IPS-20b (cell line): ENCODE data around the gene DRC3.

Experiments
- H3K27ac ChIP-seq: one replicate; pipeline ENCODE4 v1.5.1; 2013; ENCODE audit warnings: low read length
- H3K27me3 ChIP-seq: 2 replicates; pipeline ENCODE4 v1.6.1; 2013; ENCODE audit warnings: mild to moderate bottlenecking, low read length, inconsistent platforms; ENCODE audit not compliant: insufficient read depth
- H3K36me3 ChIP-seq: 2 replicates; pipeline ENCODE4 v1.6.1; 2013; ENCODE audit warnings: low read depth, mild to moderate bottlenecking, inconsistent platforms, low read length, moderate library complexity; ENCODE audit not compliant: insufficient read depth
- H3K4me1 ChIP-seq: 2 replicates; pipeline ENCODE4 v1.6.1; 2013; ENCODE audit warnings: mild to moderate bottlenecking, control low read depth, inconsistent platforms, low read length, moderate library complexity; ENCODE audit not compliant: insufficient read depth
- H3K4me3 ChIP-seq: 2 replicates; pipeline ENCODE4 v1.5.1; 2013; ENCODE audit warnings: mild to moderate bottlenecking, low read length, inconsistent platforms
- H3K9ac ChIP-seq: 2 replicates; pipeline ENCODE4 v1.6.1; 2013; ENCODE audit warnings: low read depth, mild to moderate bottlenecking, inconsistent platforms, low read length, moderate library complexity
- H3K9me3 ChIP-seq: 2 replicates; pipeline ENCODE4 v1.6.1; 2013; ENCODE audit warnings: mild to moderate bottlenecking, low read depth, low read length, inconsistent platforms; ENCODE audit not compliant: insufficient read depth

The DRC3 gene, protein sequence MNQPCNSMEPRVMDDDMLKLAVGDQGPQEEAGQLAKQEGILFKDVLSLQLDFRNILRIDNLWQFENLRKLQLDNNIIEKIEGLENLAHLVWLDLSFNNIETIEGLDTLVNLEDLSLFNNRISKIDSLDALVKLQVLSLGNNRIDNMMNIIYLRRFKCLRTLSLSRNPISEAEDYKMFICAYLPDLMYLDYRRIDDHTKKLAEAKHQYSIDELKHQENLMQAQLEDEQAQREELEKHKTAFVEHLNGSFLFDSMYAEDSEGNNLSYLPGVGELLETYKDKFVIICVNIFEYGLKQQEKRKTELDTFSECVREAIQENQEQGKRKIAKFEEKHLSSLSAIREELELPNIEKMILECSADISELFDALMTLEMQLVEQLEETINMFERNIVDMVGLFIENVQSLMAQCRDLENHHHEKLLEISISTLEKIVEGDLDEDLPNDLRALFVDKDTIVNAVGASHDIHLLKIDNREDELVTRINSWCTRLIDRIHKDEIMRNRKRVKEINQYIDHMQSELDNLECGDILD

DNA sequence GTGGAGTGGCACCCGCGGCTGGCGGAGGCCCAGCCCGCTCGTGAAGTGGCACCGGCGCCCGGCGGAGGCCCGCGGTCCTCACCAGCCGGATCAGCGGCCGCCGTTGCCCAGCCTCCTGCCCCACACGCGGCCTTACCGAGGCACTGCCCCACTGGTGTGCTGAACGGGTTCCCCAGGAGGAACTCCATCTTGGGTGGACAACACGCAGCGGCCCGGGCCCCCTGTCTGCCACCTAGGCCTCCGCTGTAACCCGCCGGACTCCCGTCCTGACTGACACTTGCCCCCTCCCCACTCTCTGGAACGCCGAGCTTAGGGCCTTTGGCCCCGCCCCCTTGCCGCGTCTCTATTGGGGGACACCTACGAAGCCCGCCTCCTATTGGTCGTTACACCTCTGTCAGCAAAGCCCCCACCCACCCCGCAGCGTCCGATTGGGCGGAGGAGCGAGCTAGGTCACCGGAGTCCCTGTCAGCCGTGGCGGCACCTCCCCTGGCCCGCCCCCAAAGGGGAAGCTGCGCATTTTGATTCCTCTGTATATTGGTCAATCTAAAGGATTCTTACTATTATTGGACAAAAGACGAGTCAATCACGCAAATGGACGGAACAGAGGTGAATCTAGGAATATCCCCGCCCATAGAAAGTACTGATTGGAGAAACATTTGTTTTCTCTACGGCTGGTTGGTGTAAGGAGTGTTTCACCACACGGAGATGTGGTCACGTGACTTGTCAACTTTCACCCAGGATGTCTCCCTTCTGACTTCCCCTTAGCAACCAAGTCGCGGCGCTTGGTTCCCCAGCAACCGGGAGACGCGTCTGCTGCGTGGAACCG lies at the start of gene DRC3, which contains the start of gene TOM1L2:
TSS of gene DRC3 (plus strand) at position 737 of the 826 bp plus-strand sequence. CDS start 4,737 bp downstream, outside the sequence.
TSS of gene TOM1L2 (minus strand) at position 275 of the 826 bp plus-strand sequence. CDS start at position 188, 87 bp downstream.
- Histone ChIP-seq H3K27ac (no peak within 1 kb of the TSS), H3K27me3 (no peaks in the 10 kb centered on the region), H3K36me3 (no peaks in the 10 kb centered on the region), H3K4me1 (0 out of 2 replicates have a peak, but pooled peaks cover 3% of the 10 kb centered on the region), H3K9me3 (no peaks in the 10 kb centered on the region), H3K4me3 (peak within 1 kb of the TSS; percentile 78), H3K9ac (no peak within 1 kb of the TSS; the same call in 1 of the 2 replicates)

DNA sequence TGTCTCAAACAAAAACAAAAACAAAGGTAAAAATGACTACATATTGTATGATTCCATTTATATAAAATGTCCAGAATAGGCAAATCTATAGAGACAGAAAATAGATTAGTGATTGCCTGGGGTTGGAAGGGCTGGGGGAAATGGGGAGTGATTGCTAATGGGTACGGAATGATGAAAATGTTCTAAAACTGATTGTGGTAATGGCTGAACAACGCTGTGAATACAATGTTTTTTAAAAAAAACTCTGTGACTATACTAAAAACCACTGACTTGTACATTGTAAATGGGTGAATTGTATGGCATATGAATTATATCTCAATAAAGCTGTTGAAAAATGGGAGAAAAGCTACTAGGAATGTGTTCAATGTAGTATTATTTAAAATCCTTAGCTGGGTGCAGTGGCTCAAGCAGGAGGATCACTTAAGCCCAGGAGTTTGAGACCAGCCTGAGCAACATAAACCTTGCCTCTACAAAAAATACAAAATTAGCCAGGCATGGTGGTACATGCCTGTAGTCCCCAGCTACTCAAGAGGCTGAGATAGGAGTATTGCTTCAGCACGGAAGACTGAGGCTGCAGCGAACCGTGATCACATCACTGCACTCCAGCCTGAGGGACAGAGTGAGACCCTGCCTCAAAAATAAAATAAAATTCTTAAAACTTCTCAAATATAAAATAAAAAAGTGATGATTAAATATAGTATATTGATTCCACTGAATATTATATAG lies 48.4 kb upstream of the DRC3 start:
- H3K27ac ChIP-seq, result no peak overlapping the region
- H3K9ac ChIP-seq, result no peak overlapping the region
- no peak overlapping the region for H3K4me3 ChIP-seq
- H3K36me3 ChIP-seq, result no peaks in the 10 kb centered on the region
- H3K4me1 ChIP-seq, result peaks cover 34% of the 10 kb centered on the region
- H3K9me3 ChIP-seq, result no peaks in the 10 kb centered on the region
- H3K27me3 ChIP-seq, result no peaks in the 10 kb centered on the region

DNA sequence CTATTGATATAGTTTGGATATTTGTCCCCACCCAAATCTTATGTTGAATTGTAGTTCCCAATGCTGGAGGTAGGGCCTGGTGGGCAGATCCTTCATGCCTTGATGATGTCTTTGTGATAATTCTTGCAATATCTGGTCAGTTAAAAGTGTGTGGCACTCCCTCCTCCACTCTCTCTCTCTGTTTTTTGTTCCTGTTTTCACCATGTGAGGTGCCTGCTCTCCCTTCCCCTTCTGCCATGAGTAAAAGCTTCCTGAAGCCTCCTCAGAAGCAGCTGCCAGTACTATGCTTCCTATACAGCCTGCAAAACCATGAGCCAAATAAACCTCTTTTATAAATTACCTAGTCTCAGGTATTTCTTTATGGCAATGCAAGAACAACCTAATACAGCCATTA lies 47.8 kb upstream of the DRC3 start:
- no peak overlapping the region for H3K4me3 ChIP-seq
- no peak overlapping the region for H3K27ac ChIP-seq
- H3K9ac ChIP-seq, result no peak overlapping the region
- no peaks in the 10 kb centered on the region for H3K9me3 ChIP-seq
- H3K4me1 ChIP-seq, result peaks cover 28% of the 10 kb centered on the region
- H3K27me3 ChIP-seq, result no peaks in the 10 kb centered on the region
- H3K36me3 ChIP-seq, result no peaks in the 10 kb centered on the region

DNA sequence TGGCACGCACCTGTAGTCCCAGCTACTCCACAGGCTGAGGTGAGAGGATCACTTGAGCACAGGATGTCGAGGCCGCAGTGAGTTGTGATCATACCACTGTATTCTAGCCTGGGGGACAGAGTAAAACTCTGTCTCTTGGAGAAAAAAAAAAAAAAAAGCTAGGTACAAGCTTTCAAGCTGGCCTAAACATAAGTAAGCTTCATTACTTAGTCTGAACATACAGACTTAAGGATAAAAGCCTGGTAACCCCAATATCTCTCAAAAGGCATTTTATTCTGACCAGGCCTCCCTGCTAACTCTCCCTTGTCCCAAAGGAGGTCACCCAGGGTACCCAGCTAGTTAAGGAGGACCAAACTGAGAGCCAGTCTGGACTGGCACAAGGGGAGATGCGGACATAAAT lies 46.6 kb upstream of the DRC3 start:
- Histone ChIP-seq H3K36me3 (no peaks in the 10 kb centered on the region), H3K4me1 (peaks cover 25% of the 10 kb centered on the region), H3K27me3 (no peaks in the 10 kb centered on the region), H3K9ac (no peak overlapping the region), H3K4me3 (no peak overlapping the region), H3K27ac (no peak overlapping the region), H3K9me3 (no peaks in the 10 kb centered on the region)

DNA sequence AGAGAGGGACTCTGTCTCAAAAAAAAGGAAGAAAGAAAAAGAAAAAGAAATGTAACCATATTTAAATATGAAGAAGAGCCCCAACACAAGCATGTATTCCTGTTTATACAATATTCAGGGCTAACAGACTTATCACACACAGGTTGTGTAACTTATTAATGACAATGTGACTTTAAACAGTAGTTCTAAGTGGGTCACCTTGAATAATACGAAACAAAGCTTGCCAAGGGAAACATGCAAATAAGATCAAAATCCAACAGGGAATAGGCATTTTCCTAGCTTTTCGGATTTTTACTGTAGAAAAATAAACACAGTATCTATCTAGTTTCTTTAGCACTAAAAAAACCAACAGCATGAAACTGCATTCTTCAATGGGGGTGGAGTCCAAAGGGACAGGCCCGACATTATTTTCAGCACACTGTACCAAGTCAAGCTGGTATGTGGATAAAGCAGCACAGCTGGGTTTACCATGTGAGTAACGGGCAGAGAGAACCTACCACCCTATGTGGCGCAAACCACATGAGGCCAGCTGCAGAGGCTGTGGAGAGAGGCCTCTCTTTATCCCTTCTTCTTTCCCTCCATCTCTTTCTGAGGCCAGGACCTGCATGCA lies 45.7 kb upstream of the DRC3 start:
- no peaks in the 10 kb centered on the region for H3K36me3 ChIP-seq
- peaks cover 20% of the 10 kb centered on the region for H3K4me1 ChIP-seq
- H3K9ac ChIP-seq, result no peak overlapping the region
- H3K9me3 ChIP-seq, result no peaks in the 10 kb centered on the region
- H3K4me3 ChIP-seq, result no peak overlapping the region
- H3K27me3 ChIP-seq, result no peaks in the 10 kb centered on the region
- H3K27ac ChIP-seq, result no peak overlapping the region

DNA sequence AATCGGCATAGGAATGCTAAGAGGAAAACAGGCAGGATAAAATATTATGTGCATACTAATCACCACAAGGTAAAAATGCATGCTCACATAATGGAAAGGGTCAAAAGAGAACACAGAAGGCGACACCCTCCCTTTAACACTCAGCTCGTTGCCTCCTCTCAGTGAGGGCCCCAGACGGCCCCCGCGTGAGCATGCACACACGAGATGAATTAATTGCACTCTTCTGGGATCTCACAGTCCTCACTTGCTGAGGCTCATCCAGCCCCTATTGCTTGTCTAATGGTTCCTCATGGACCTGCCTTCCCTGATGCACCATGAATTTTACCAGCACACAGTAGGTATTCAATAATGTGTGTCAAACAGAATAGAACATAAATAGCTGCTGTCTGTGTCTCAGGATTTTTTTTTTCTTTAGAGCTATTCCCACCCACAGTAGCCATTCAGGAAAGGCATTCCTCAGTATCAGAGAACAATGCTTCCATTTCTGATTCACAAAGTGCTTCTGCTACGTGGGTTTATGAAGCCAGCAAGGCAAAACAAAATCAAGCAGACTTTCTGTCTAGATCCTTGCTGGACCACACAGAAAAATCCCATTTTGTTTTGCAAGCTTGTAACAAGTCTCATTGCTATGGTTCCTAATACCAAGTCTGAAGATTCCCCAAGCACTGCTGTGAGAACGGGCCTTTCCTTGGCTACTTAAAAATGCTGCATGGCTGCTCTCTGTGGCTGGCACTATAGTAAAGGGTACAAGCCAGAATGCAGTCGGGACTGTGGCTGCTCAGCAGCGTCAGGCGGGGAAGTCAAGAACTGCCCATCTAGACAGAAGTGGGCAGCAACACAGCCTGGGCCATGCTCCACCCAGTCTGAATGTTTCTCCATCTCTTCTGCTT lies 44.0 kb upstream of the DRC3 start:
- H3K4me3 ChIP-seq, result no peak overlapping the region
- no peak overlapping the region for H3K27ac ChIP-seq
- H3K9me3 ChIP-seq, result no peaks in the 10 kb centered on the region
- H3K36me3 ChIP-seq, result no peaks in the 10 kb centered on the region
- H3K9ac ChIP-seq, result no peak overlapping the region
- peaks cover 11% of the 10 kb centered on the region for H3K4me1 ChIP-seq
- H3K27me3 ChIP-seq, result no peaks in the 10 kb centered on the region

DNA sequence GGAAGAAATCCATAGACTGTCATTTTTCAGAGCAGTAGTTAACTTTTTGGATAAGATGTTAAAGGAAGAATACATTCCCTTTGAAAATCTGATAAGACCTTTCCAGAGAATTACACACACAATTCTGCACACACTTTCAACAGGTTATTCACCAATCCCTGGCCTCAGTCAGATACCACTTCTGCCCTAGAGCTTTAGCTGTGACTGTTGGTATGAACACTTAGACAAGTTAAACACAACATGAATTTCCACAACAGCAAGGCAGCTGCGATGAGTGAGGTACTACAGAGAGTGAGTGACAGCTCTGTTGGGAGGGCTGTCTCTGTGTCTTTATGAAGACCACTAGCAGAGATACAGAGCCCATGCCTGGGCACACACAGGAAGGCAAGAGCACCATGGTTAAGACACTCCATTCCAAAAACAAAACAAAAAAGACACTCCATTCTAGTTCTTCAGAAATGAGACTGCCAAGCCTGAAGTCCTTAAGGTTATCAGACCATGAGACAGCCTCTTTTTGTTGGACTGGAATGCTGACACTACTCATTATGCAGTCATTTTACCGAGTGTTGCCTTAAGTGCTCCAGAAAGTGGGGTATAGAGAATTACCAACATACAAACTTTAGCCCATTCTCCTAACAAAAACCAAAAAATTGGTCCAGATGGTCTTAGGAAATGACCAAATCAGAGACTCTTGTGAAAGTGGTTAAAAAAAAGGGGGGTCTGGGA lies 42.8 kb upstream of the DRC3 start:
- Histone ChIP-seq H3K36me3 (no peaks in the 10 kb centered on the region), H3K4me1 (peaks cover 11% of the 10 kb centered on the region), H3K4me3 (no peak overlapping the region), H3K27ac (no peak overlapping the region), H3K9ac (no peak overlapping the region), H3K27me3 (no peaks in the 10 kb centered on the region), H3K9me3 (no peaks in the 10 kb centered on the region)

DNA sequence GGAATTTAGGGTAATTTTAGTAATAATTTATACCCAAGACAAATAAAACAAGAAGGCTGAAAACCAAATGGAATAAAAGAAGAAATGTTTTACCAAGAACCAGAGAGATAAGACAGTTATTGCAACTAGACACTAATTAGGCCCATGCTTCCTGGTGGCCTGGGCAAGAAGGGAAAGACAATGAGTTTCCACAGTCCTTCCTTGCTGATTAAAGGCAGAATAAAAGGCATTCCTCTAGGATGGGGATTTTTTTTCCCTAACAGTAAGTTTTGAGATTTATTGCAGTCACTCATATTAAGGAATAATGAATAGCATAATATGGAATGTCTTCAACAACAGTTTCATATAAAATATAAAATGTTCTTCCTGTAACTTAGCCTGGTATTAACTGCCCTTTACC lies 42.0 kb upstream of the DRC3 start:
- H3K9ac ChIP-seq, result no peak overlapping the region
- no peaks in the 10 kb centered on the region for H3K36me3 ChIP-seq
- H3K9me3 ChIP-seq, result no peaks in the 10 kb centered on the region
- H3K4me1 ChIP-seq, result peaks cover 11% of the 10 kb centered on the region
- no peak overlapping the region for H3K4me3 ChIP-seq
- H3K27me3 ChIP-seq, result no peaks in the 10 kb centered on the region
- H3K27ac ChIP-seq, result no peak overlapping the region

DNA sequence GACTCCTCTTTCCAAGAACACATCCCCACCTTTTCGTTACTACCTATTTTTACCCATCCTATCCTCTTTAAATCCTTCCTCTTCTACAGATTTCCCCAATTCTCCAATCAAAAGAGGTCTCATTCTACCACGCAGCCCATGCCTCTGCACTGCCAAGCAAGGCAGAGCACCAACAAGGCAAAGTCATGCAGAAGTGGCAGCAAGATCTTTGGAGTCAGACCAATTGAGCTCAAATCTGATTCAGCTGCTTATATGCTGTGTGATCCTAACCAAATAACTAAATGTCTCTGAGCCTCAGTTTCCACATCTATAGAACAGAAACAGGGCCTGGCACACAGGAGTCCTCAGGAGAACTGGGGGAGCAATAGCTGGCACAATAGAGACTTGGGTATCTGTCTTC lies 41.5 kb upstream of the DRC3 start:
- Histone ChIP-seq H3K27me3 (no peaks in the 10 kb centered on the region), H3K27ac (no peak overlapping the region), H3K4me1 (peaks cover 11% of the 10 kb centered on the region), H3K4me3 (no peak overlapping the region), H3K9ac (no peak overlapping the region), H3K9me3 (no peaks in the 10 kb centered on the region), H3K36me3 (no peaks in the 10 kb centered on the region)

DNA sequence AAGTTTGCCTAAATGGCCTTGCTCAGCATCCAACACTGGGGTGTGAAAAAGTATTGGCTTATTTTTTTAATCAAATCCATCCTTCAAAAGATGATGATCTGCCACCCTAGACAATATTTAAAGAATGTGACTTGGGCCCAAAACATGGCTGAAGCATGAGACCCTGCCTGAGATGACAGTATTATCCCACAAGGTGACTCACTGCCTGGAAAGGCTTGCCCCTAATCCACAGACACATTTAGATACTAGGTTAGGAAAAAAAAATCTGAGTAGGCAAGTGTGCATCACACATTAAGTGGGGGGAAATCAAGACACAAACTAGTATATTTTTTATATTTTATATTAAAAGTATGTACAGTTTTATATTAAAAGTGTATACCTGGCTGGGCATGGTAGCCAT lies 38.9 kb upstream of the DRC3 start:
- H3K27me3 ChIP-seq, result no peaks in the 10 kb centered on the region

More for the DNA sequence above, 38.9 kb upstream of the DRC3 start:
- Histone ChIP-seq H3K4me1 (peaks cover 3% of the 10 kb centered on the region), H3K9me3 (no peaks in the 10 kb centered on the region), H3K27ac (no peak overlapping the region), H3K4me3 (no peak overlapping the region), H3K9ac (no peak overlapping the region), H3K36me3 (no peaks in the 10 kb centered on the region)
